NCI-H460 (cell line): ENCODE data around the gene MPZL3. TPM values are rescaled to one million over a fixed set of nuclear protein-coding genes. Genes with fewer than 3 reads are reported as not detected.

Experiments used
- DNase-seq: peaks from one replicate; pipeline ENCODE4 v3.0.0-alpha.2; 2016; ENCODE audit warnings: low read depth; ENCODE audit errors: extremely low read depth
- total RNA-seq: library from RNA; depleted of rRNA; stranded (reverse); fragments of >200 nt; shearing (Covaris generic); gene quantifications from 2 replicates; pipeline ENCODE4 v1.2.3, GENCODE V29; 2014

The MPZL3 gene
- total RNA-seq, 1 experiment from 2014 or later: 3.4 TPM

GRCh38 chr11:118233850-118234249, 18.3 kb downstream of the MPZL3 start:
- DNase-seq: no peak

DNA sequence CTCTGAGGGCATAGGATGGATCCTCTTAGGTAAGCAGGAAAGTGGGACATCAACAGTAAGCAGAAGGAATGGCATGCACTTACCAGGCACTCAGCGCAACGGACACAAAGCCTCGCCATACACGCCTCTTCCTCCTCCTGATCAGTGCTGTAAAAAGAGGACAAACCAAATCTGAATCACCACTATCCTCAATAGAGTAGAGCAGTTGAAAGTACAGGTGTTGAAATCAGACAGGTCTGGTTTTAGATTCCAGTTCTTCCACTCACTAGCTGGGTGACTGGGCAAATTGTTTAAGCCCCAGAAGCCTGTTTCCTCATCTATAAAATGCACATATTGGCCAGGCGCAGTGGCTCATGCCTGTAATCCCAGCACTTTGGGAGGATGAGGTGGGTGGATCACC, 18.8 kb downstream of the MPZL3 start:
- no peak for DNase-seq

GRCh38 chr11:118232659-118233058, 19.5 kb downstream of the MPZL3 start:
- no peak for DNase-seq

DNA sequence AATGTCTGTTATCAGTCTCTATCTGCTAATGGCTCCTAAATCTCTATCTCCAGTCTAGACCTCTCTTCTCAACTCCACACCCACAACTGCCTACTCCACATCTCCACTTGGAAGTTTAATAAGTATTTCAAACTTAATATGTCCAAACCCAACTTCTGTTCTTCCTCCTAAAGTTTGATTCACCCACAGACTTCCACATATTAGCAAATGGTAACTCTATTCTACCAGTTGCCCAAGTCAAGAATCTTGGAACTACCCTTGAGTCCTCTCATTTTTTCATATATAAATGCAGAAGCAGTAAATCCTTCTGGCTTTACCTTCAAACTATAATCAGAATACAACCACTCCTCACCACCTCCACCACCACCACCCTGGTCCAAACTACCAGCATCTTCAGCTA, 20.7 kb downstream of the MPZL3 start:
- DNase-seq: no peak

DNA sequence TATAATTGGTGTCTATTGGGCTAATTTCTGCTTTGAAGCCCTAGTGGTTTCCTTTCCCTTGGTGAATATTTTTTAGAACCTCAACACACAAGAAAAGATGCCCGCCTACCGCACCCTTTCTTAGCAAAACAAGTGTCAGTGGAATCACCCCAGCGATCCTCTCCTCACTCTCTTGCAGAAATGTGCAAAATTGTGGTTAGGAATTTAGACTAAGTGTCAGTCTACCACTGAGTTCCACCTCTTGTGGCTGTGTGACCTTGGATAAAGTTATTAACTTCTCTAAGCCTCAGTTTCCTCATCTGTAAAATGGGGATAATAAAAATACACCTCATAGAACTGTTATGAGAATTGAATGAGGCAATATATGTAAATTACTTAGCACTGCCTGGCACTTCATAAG, 22.1 kb downstream of the MPZL3 start:
- no peak for DNase-seq

GRCh38 chr11:118229274-118229847, 22.8 kb downstream of the MPZL3 start:
- DNase-seq: no peak

DNA sequence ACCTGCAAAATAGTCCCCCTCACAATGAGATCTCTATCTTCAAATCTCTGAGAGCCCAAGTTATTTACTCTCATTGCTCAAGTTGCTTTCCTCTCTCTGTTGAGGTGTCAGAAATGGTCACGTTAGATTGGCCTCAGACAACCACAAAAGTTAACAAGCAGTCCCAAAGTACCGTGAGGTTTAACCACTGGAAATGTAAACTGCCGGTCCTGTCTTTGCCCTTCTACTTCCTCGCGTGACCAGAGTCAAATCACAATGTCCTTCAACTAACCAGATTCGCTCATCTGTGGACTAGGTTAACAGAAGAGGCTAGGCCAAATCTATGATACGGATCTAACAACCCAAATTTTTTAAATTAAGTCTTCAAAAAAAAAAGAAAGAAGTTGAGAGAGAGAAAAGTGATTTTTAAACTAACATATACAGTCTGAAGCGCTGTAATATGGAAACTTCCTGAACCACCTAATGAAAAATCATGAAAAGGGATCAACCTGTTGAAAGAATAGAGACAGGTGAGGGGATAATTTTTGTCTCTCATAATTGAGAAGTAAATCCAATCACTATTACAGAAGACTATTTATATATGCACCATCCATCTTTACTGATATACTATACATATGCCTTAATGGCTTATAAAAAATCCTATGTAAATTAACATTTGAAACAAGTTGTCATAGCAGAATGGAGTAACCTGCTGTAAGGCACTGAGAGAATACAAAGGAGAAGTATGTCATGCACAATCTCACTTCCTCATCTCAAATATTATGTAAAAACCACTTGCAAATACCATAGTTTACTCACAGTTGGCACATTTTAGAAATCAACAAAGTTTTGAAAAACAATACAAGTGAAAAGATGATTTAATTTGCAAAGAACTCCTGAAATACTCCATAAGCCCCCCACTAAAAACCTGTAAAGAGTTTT, 24.0 kb downstream of the MPZL3 start:
- DNase-seq: no peak

- DNase-seq: no peak
These were observed 25.4 kb downstream of the MPZL3 start for GRCh38 chr11:118226781-118227180.

- DNase-seq: no peak
These were observed 25.9 kb downstream of the MPZL3 start for GRCh38 chr11:118226296-118226695.

DNA sequence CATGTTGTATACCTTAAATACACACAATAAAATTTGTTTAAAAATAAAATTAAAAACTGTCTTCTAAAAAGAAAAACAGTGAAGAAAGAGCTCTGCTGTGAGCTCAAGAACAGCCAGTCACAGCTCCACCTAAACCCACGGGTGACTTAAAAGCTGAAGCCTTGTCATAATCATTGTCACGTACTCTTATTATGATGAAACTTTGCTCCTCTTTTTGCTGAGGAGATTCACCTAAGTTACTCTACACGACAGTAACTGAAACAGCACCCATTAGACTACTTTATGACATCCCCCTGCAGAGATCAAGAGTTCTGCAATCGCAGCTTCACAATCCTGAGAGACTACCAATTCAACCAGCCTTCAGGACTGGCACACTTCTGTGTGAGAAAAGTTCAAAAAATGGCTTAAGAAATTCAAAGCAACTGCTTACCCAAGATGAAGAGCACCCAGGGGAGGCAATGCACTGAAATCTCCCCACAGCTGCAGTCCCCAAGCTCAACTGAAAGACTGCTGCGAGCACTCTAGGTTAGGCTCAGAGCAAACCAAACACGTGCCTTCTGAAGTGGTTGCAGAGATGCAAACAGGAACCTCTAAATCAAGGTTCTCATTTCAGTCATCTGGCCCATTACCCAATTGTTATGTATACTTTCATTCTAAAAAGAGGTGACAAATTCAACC, 27.5 kb downstream of the MPZL3 start, which contains the start of gene JAML:
Gene JAML, minus strand, starts transcription at position 501 of the 678 bp plus-strand sequence. CDS start 10,145 bp downstream, outside the sequence.
- DNase-seq: no peak

DNA sequence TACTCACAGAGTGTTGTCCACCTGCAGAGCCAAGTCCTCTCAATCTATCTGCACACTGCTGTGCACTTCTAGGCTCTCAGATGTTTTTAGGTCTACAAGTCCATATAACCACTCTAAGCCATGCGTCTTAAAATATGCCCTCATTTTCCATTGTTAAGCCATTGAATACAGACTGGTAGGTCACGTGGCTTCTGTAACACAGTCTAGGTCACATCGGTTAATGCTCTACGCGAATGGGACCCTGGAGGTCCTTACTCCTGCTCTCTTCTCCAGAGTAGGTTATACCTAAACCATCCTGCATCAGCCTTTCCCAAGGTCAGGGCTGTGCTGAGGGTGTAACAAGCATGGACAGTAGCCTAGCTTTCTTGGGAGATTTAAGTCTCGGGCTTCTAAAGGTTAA, 28.2 kb downstream of the MPZL3 start:
- DNase-seq: no peak

DNA sequence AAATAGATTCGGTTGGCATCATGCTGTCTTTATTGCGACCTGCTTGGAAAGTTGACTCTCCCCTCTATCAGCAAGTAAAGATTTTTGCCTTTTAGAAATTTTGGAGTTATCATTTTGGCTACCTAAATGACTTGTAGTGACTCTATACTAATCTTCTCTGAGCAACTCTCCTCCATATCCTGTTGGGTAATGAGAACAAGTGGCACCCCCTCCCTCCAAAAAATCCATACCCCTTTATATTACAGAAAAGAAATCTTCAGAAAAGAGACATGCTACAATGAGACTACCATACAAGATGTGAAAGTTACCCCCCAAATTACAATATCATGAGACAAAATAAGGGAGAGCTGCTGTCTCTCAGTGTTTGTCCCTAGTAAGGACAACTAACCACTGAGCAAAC, 28.6 kb downstream of the MPZL3 start:
- no peak for DNase-seq

- DNase-seq: no peak
These were observed 29.7 kb downstream of the MPZL3 start for GRCh38 chr11:118222437-118222836.

DNA sequence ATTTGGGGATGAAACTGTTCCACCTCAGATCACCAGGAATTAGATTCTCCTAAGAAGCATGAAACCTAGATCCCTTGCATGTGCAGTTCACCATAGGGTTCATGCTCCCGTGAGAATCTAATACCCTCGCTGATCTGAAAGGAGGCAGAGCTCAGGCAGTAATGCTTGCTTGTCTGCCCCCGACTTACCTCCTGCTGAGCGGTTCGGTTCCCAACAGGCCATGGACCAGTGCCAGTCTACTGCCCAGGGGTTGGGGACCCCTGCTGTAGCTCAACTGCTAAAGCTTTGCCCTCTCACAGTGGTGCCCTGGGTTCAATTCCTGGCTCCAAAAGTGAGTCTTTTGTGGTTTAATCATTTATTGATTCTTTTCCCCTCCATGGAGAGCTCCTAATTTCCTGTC, 30.7 kb downstream of the MPZL3 start:
- DNase-seq: no peak

GRCh38 chr11:118219732-118220131, 32.4 kb downstream of the MPZL3 start:
- no peak for DNase-seq

DNA sequence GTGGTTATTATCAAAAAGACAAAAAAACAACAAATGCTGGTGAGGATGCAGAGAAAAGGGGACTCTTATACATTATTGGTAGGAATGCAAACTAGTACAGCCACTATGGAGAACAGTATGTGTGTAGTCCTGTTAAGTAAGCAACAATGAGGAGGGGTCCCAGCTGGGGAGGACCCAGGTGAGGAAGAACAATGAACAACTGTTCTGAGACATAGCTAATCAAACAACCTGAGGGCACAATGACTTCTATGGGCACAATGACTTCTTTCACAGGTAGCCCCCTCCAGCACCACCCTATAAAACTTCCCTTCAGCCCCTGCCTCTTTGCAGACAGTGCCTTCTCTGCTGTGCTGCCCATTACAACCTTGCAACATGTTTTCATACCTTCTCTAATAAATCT, 32.9 kb downstream of the MPZL3 start:
- DNase-seq: no peak

DNA sequence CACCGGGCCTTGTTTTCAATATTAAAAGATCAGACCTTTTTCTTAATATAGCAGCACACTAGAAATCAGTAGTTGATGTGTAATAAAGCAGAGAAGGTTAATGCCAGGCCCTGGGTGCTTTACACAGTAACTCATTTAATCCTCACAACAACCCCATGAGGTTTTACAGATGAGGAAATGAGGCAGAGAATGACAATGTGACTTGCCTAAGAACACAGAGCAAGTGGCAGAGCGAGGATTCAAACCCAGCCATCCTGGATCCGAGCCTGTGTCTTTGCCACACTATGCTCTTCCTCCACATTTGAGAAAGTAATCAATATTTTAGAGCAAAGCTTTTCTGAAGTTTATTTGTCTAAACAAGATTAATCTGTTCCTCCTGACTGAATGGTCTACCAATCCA, 34.6 kb downstream of the MPZL3 start:
- no peak for DNase-seq

- no peak for DNase-seq
These were observed 35.3 kb downstream of the MPZL3 start for GRCh38 chr11:118216621-118217481.

DNA sequence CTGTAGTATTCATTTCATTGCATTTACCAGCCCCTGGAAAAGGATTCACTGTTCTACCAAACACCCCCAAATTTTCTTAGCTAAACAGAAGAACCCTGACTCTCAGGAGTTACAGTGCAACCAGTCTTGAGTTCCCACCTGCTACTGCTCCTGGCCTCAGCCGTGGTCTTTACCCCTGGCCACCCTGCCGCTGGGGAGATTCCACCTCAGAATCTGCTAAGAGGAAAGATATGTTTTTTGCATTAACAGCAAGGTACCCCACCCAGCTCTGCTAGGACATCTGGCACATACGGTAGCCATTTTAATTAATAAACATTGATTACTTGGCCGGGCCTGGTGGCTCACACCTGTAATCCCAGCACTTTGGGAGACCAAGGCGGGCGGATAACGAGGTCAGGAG, 36.4 kb downstream of the MPZL3 start:
- no peak for DNase-seq

DNA sequence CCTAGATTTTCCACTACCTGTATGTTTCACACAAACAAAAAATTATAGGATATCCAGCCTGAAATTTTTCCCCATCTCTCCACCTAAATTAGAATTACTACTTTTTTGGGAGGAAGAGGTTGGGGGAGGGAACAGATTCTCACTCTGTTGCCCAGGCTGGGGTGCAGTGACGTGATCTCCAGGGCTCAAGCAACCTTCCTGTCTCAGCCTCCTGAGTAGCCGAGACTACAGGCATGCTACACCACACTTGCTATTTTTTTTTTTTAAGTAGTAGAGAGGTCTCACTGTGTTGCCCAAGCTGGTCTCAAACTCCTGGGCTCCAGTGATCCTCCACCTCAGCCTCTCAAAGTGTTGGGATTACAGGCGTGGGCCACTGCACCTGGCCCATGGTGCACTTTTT, 36.9 kb downstream of the MPZL3 start:
- no peak for DNase-seq
